HL-60 (cell line): ENCODE measurements around the gene CD163L1.

Source experiments
- DNase-seq, 2 experiments: peaks; one replicate each; pipeline ENCODE4 v3.0.0-alpha.2; 2010 to 2020; ENCODE audit warnings: low read depth in 1 of 2, low spot score in 1 of 2
- H3K27ac ChIP-seq: fragments of 250-450 bp; sonication (Bioruptor Pico); replicated peaks from 2 replicates; pipeline ENCODE4 v1.5.1; 2020; ENCODE audit warnings: mild to moderate bottlenecking, moderate library complexity
- H3K27me3 ChIP-seq: fragments of 250-450 bp; sonication (Bioruptor Pico); 2 replicates; pipeline ENCODE4 v1.5.1; 2021; ENCODE audit warnings: mild to moderate bottlenecking, moderate library complexity; ENCODE audit not compliant: insufficient read depth, poor library complexity, severe bottlenecking
- H3K4me3 ChIP-seq: replicated peaks from 2 replicates; pipeline ENCODE4 v1.5.1; 2011; ENCODE audit warnings: mild to moderate bottlenecking, control low read depth, low read length; ENCODE audit not compliant: insufficient read depth
- GABPA ChIP-seq: IDR thresholded peaks from 2 replicates; pipeline ENCODE4 v1.6.1; 2012; ENCODE audit warnings: low read depth
- POLR2AphosphoS5 ChIP-seq: IDR thresholded peaks from 2 replicates; pipeline ENCODE4 v1.6.1; 2012; ENCODE audit warnings: low read depth
- SPI1 ChIP-seq: IDR thresholded peaks from 2 replicates; pipeline ENCODE4 v1.6.1; 2012; ENCODE audit warnings: low read depth, mild to moderate bottlenecking, borderline replicate concordance
- TF ChIP-seq, protein P1 (sequence below): IDR thresholded peaks from 2 replicates; pipeline ENCODE4 v1.6.1; 2012; ENCODE audit warnings: low read depth; ENCODE audit not compliant: insufficient replicate concordance
- TF ChIP-seq, protein P2 (sequence below): IDR thresholded peaks from one replicate; pipeline ENCODE4 v1.5.1; 2011; ENCODE audit warnings: low read length, control low read depth, inconsistent platforms; ENCODE audit not compliant: insufficient read depth

Gene CD163L1

DNA sequence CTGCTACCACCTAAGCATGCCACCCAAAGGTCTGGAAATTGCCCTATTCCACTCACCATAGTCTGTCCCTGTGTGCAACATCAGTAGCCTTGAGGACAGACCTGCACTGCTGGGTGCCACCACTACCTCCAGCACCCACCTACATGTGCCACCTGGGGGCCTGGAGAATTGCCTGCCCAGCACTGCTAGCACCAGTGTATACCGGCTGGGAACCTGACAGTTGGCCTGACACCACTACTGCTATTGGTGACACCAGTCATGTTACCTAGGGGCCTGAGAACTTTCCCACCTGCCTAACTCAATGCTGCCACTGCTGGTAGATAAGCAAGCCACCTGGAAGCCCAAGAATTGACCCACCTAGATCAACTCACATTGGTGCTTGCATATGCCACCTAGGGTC is 60.8 kb downstream of the CD163L1 start:
- TF ChIP-seq SPI1 (no peak), POLR2AphosphoS5 (no peak), GABPA (no peak)
- TF ChIP-seq, protein P1, sequence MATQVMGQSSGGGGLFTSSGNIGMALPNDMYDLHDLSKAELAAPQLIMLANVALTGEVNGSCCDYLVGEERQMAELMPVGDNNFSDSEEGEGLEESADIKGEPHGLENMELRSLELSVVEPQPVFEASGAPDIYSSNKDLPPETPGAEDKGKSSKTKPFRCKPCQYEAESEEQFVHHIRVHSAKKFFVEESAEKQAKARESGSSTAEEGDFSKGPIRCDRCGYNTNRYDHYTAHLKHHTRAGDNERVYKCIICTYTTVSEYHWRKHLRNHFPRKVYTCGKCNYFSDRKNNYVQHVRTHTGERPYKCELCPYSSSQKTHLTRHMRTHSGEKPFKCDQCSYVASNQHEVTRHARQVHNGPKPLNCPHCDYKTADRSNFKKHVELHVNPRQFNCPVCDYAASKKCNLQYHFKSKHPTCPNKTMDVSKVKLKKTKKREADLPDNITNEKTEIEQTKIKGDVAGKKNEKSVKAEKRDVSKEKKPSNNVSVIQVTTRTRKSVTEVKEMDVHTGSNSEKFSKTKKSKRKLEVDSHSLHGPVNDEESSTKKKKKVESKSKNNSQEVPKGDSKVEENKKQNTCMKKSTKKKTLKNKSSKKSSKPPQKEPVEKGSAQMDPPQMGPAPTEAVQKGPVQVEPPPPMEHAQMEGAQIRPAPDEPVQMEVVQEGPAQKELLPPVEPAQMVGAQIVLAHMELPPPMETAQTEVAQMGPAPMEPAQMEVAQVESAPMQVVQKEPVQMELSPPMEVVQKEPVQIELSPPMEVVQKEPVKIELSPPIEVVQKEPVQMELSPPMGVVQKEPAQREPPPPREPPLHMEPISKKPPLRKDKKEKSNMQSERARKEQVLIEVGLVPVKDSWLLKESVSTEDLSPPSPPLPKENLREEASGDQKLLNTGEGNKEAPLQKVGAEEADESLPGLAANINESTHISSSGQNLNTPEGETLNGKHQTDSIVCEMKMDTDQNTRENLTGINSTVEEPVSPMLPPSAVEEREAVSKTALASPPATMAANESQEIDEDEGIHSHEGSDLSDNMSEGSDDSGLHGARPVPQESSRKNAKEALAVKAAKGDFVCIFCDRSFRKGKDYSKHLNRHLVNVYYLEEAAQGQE = no peak
- TF ChIP-seq, protein P2, sequence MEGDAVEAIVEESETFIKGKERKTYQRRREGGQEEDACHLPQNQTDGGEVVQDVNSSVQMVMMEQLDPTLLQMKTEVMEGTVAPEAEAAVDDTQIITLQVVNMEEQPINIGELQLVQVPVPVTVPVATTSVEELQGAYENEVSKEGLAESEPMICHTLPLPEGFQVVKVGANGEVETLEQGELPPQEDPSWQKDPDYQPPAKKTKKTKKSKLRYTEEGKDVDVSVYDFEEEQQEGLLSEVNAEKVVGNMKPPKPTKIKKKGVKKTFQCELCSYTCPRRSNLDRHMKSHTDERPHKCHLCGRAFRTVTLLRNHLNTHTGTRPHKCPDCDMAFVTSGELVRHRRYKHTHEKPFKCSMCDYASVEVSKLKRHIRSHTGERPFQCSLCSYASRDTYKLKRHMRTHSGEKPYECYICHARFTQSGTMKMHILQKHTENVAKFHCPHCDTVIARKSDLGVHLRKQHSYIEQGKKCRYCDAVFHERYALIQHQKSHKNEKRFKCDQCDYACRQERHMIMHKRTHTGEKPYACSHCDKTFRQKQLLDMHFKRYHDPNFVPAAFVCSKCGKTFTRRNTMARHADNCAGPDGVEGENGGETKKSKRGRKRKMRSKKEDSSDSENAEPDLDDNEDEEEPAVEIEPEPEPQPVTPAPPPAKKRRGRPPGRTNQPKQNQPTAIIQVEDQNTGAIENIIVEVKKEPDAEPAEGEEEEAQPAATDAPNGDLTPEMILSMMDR = no peak
- no peak overlapping the region for H3K27ac ChIP-seq
- H3K4me3 ChIP-seq = no peak overlapping the region
- H3K27me3 ChIP-seq = peaks cover 6% of the 10 kb centered on the region
- no peak for DNase-seq

DNA sequence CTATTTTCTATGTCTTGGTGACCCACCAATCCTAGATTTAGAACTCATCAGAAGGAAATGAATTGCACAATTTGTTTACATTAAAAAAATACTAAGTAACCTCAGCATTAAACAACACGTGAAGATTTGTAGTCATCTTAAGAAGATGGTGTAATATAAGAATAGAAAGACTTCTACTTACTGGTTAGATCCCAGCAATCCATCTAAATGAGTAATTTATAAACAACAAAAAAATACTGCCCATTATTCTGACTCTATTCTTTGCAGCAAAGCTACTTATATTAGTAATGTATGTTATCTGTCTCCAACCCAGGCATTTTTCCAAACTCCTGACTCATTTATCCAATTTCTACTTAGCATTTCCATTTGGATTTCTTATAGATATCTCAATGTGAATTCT is 67.8 kb downstream of the CD163L1 start:
- DNase-seq = no peak
- Histone ChIP-seq H3K27me3 (peaks cover 5% of the 10 kb centered on the region), H3K4me3 (no peak overlapping the region), H3K27ac (no peak overlapping the region)
- TF ChIP-seq, protein P1 = no peak
- TF ChIP-seq, protein P2 = no peak
- TF ChIP-seq SPI1 = no peak
- no peak for TF ChIP-seq POLR2AphosphoS5

DNA sequence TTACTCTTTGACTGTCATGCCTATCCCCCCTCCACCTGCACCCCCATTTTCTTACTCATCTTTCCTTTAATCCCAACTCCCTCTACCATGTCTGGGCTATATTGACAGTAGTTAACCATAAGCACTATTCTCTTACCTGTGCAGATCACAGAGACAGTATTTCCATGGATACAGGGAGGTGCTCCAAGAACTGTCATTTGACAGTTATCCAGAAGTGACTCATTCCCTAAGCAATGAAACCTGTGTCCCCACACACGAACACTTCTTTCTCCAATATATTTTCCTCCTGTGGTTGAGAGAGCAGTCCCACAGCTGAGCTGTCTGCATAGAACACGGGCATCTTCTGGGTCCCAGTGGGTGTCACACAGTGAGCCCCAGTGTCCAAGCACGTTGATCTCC is 68.8 kb downstream of the CD163L1 start:
- H3K27me3 ChIP-seq = peaks cover 5% of the 10 kb centered on the region
- TF ChIP-seq POLR2AphosphoS5 (no peak), SPI1 (no peak), GABPA (no peak)
- TF ChIP-seq, protein P2 = no peak
- TF ChIP-seq, protein P1 = no peak
- DNase-seq = no peak
- no peak overlapping the region for H3K27ac ChIP-seq
- no peak overlapping the region for H3K4me3 ChIP-seq
